ENCODE results near the gene SCAPER.

GRCh38 chr15:76311100-76311953, 593.8 kb downstream of the SCAPER start, which contains the start of gene ETFA:
- TF ChIP-seq CTCF (IDR thresholded peaks at IDR 0.05): peak in 1 of 6 experiments; percentile 3
- peak; percentile 91 to 95 for TF ChIP-seq POLR2AphosphoS5 (IDR thresholded peaks at IDR 0.05)

Data from upper lobe of left lung (tissue), 4 donors.